Kidney (tissue), 14 donors: ENCODE results near the gene C8G. TPM values are rescaled to one million over a fixed set of nuclear protein-coding genes. Genes with fewer than 3 reads are reported as not detected.

ENCODE experiments used
- DNase-seq, 5 donors: peaks; one replicate each; pipeline ENCODE4 v3.0.0-alpha.2; 2013 to 2020
- FAIRE-seq: peaks from 2 replicates; lab custom pipeline; 2012; peaks lifted over from hg19 to GRCh38; lab: Jason Lieb, UNC
- H3K27ac ChIP-seq, 2 donors: one replicate each; pipeline ENCODE4 v1.7.0; 2013; ENCODE audit warnings: low read depth in 2 of 2, low read length in 2 of 2, inconsistent platforms in 1 of 2
- H3K27me3 ChIP-seq: one replicate; pipeline ENCODE4 v1.7.1; 2013; ENCODE audit warnings: low read length, inconsistent platforms; ENCODE audit not compliant: control insufficient read depth, insufficient read depth
- H3K36me3 ChIP-seq, 3 donors: one replicate each; pipeline versions ENCODE4 v1.7.0 to v1.7.1; 2013; ENCODE audit warnings: low read length in 3 of 3, control low read depth in 1 of 3, inconsistent platforms in 1 of 3; ENCODE audit not compliant: insufficient read depth in 3 of 3, control insufficient read depth in 2 of 3
- H3K4me1 ChIP-seq, 3 donors: one replicate each; pipeline versions ENCODE4 v1.7.0 to v1.7.1; 2013; ENCODE audit warnings: low read length in 3 of 3, inconsistent platforms in 1 of 3, low read depth in 1 of 3; ENCODE audit not compliant: control insufficient read depth in 2 of 3, insufficient read depth in 2 of 3
- H3K4me3 ChIP-seq, 3 donors: one replicate each; pipeline versions ENCODE4 v1.7.0 to v1.8.1; 2013; ENCODE audit warnings: low read length in 3 of 3, control low read depth in 1 of 3, inconsistent platforms in 1 of 3
- H3K9ac ChIP-seq, 3 donors: one replicate each; pipeline versions ENCODE4 v1.7.0 to v1.7.1; 2013; ENCODE audit warnings: low read length in 3 of 3, control low read depth in 1 of 3, inconsistent platforms in 1 of 3
- H3K9me3 ChIP-seq, 3 donors: one replicate each; pipeline versions ENCODE4 v1.7.0 to v1.7.1; 2013; ENCODE audit warnings: low read length in 3 of 3, control low read depth in 1 of 3, inconsistent platforms in 1 of 3; ENCODE audit not compliant: control insufficient read depth in 2 of 3, insufficient read depth in 1 of 3
- CTCF ChIP-seq: IDR thresholded peaks from 3 replicates; pipeline ENCODE4 v1.5.1; 2012; ENCODE audit warnings: mild to moderate bottlenecking, moderate library complexity, borderline replicate concordance; ENCODE audit not compliant: insufficient read depth; ENCODE audit errors: extremely low read depth
- intact Hi-C: fragments of 100-400 bp; cut with DNase I; formaldehyde crosslinking; loops from one replicate; pipeline ENCODE4 v1.11.1; 2022
- polyA plus RNA-seq: library from polyadenylated mRNA; stranded (reverse); fragments of 350-450 nt; fragmentation: Illumina TruSeq; extraction: RNeasy Lipid Tissue Mini Kit (QIAGEN cat#74804); gene quantifications from one replicate; pipeline ENCODE4 v1.2.3, GENCODE V29; 2014; ENCODE audit warnings: low read depth, low replicate concordance; ENCODE audit not compliant: insufficient read depth
- total RNA-seq: library from RNA; stranded (reverse); fragmentation: NEBNext Ultra II Directional; extraction: Animal tissue kit (Norgen Biotek cat#: 25700); gene quantifications from one replicate; pipeline ENCODE4 v1.2.1, GENCODE V29; 2021
- donor health status: control.
- donor health status: control.
- donor health status: control.
- donor health status: control.
- donor health status: control.
- donor health status: DM: yes; HTN: yes; CAD: no.
- donor health status: Normal renal cell carcinoma (clear cell type).

Gene C8G
- total and polyA plus RNA-seq, 2 donors from 2014 or later, result 1.9 to 2.1 TPM

GRCh38 chr9:136899196-136899595 is 45.8 kb upstream of the C8G start:
- intact Hi-C loops, result no loop called here
- peaks cover 0 to 20% (median 10%) of the 10 kb centered on the region in 3 donors for H3K4me1 ChIP-seq
- no peaks in the 10 kb centered on the region for H3K9me3 ChIP-seq
- no peak for TF ChIP-seq CTCF
- peaks cover 0 to 17% (median 7%) of the 10 kb centered on the region in 3 donors for H3K36me3 ChIP-seq
- H3K27ac ChIP-seq, result no peak overlapping the region
- DNase-seq (no peak), FAIRE-seq (no peak)
- H3K4me3 ChIP-seq, result no peak overlapping the region
- H3K9ac ChIP-seq, result no peak overlapping the region
- H3K27me3 ChIP-seq, result no peaks in the 10 kb centered on the region

- Histone ChIP-seq H3K36me3 (peaks cover 0 to 17% (median 7%) of the 10 kb centered on the region in 3 donors), H3K4me1 (peaks cover 0 to 20% (median 10%) of the 10 kb centered on the region in 3 donors), H3K27me3 (no peaks in the 10 kb centered on the region), H3K9me3 (no peaks in the 10 kb centered on the region), H3K27ac (peak overlapping the region in 1 of 2 donors; percentile 55), H3K4me3 (no peak overlapping the region), H3K9ac (no peak overlapping the region)
- intact Hi-C loops, result no loop called here
- TF ChIP-seq CTCF, result no peak
- FAIRE-seq (no peak), DNase-seq (no peak)
Measured at GRCh38 chr9:136900556-136900955, 44.5 kb upstream of the C8G start.

- peaks cover 0 to 17% (median 7%) of the 10 kb centered on the region in 3 donors for H3K36me3 ChIP-seq
- intact Hi-C loops, result no loop called here
- no peak overlapping the region for H3K4me3 ChIP-seq
- no peaks in the 10 kb centered on the region for H3K9me3 ChIP-seq
- H3K27me3 ChIP-seq, result no peaks in the 10 kb centered on the region
- DNase-seq, result no peak
- H3K27ac ChIP-seq, result peak overlapping the region; percentile 55 to 91
- TF ChIP-seq CTCF, result no peak
- FAIRE-seq, result no peak
- H3K9ac ChIP-seq, result no peak overlapping the region
- peaks cover 0 to 20% (median 10%) of the 10 kb centered on the region in 3 donors for H3K4me1 ChIP-seq
Measured at GRCh38 chr9:136900988-136901515, 44.0 kb upstream of the C8G start.
